HepG2 (cell line): ENCODE measurements around the gene NOP9. TPM values are rescaled to one million over a fixed set of nuclear protein-coding genes. Genes with fewer than 3 reads are reported as not detected.
A peak's percentile ranks its signal among the peaks of the same experiment; 100 is the strongest.

ENCODE experiments used
- ARNT ChIP-seq: fragments of 450-650 bp; IDR thresholded peaks from 2 replicates; pipeline ENCODE4 v1.6.1; 2017
- ATF3 ChIP-seq: sonication (generic); formaldehyde crosslinking; IDR thresholded peaks from 2 replicates; pipeline ENCODE4 v1.4.0; 2020; ENCODE audit warnings: missing genetic modification reagents
- CHCHD3 ChIP-seq: sonication (generic); formaldehyde crosslinking; IDR thresholded peaks from 2 replicates; pipeline ENCODE4 v1.8.0; 2022; ENCODE audit warnings: mild to moderate bottlenecking, missing genetic modification reagents, moderate library complexity
- GTF2F1 ChIP-seq: fragments of 150-350 bp; IDR thresholded peaks from 2 replicates; pipeline ENCODE4 v1.6.1; 2014; ENCODE audit warnings: low read length
- KAT8 ChIP-seq: IDR thresholded peaks from 2 replicates; pipeline ENCODE4 v1.6.1; 2016; ENCODE audit warnings: missing genetic modification reagents, missing compliant biosample characterization
- MAFG ChIP-seq: sonication (generic); formaldehyde crosslinking; IDR thresholded peaks from 2 replicates; pipeline ENCODE4 v1.5.1; 2020; ENCODE audit warnings: mild to moderate bottlenecking, missing genetic modification reagents
- MLXIP ChIP-seq: sonication (generic); formaldehyde crosslinking; IDR thresholded peaks from 2 replicates; pipeline ENCODE4 v1.9.0; 2021; ENCODE audit warnings: missing genetic modification reagents, borderline replicate concordance
- PPARG ChIP-seq: conservative IDR thresholded peaks from 2 replicates; pipeline ENCODE4 v1.6.1; 2016; ENCODE audit warnings: missing biosample characterization, missing genetic modification reagents
- RBAK ChIP-seq: sonication (generic); formaldehyde crosslinking; IDR thresholded peaks from 2 replicates; pipeline ENCODE4 v1.5.1; 2020; ENCODE audit warnings: mild to moderate bottlenecking, missing genetic modification reagents
- RORA ChIP-seq: sonication (generic); formaldehyde crosslinking; IDR thresholded peaks from 2 replicates; pipeline ENCODE4 v1.5.0; 2020; ENCODE audit warnings: mild to moderate bottlenecking, missing genetic modification reagents, moderate library complexity
- SRF ChIP-seq: IDR thresholded peaks from 2 replicates; pipeline ENCODE4 v1.6.1; 2011; ENCODE audit warnings: mild to moderate bottlenecking, low read depth, low read length, moderate library complexity
- TEAD3 ChIP-seq: optimal IDR thresholded peaks from 2 replicates; pipeline ENCODE3; 2016; ENCODE audit warnings: borderline replicate concordance
- ZNF24 ChIP-seq: fragments of 450-650 bp; IDR thresholded peaks from 2 replicates; pipeline ENCODE4 v1.6.1; 2017; ENCODE audit warnings: antibody characterized with exemption, mild to moderate bottlenecking
- ZNF256 ChIP-seq: sonication (generic); formaldehyde crosslinking; conservative IDR thresholded peaks from 2 replicates; pipeline ENCODE4 v1.4.0; 2020; ENCODE audit warnings: missing genetic modification reagents
- ZNF260 ChIP-seq: sonication (generic); formaldehyde crosslinking; IDR thresholded peaks from 2 replicates; pipeline ENCODE4 v1.4.0; 2020; ENCODE audit warnings: missing genetic modification reagents, low read depth, mild to moderate bottlenecking, borderline replicate concordance
- ZNF30 ChIP-seq: sonication (generic); formaldehyde crosslinking; IDR thresholded peaks from 2 replicates; pipeline ENCODE4 v1.5.0; 2020; ENCODE audit warnings: mild to moderate bottlenecking, missing genetic modification reagents
- ZNF510 ChIP-seq: sonication (generic); formaldehyde crosslinking; IDR thresholded peaks from 2 replicates; pipeline ENCODE4 v1.4.0; 2020; ENCODE audit warnings: low read depth, mild to moderate bottlenecking, missing genetic modification reagents
- ZSCAN29 ChIP-seq: sonication (generic); formaldehyde crosslinking; conservative IDR thresholded peaks from 2 replicates; pipeline ENCODE4 v1.4.0; 2020; ENCODE audit warnings: mild to moderate bottlenecking, missing genetic modification reagents
- polyA plus RNA-seq, 8 experiments: library from polyadenylated mRNA; depleted of rRNA in 3 of 8; stranded (reverse) in 7 of 8; unstranded in 1 of 8; fragments of >200 nt; fragmentation: Illumina TruSeq in 4 of 8; extraction: Trizol in 4 of 8; gene quantifications; 2 replicates each; pipeline versions ENCODE4 v1.2.1 to v1.2.3, GENCODE V29; 2011 to 2016; ENCODE audit warnings: low read depth in 4 of 8, missing spikeins in 1 of 8, mixed read lengths in 1 of 8; ENCODE audit not compliant: insufficient read depth in 1 of 8
- total RNA-seq, 5 experiments: library from RNA; depleted of rRNA; stranded (reverse); fragments of >200 nt; fragmentation: Illumina TruSeq; extraction: Trizol; gene quantifications; 2 replicates each; pipeline ENCODE4 v1.2.3, GENCODE V29; 2016; ENCODE audit warnings: low read depth in 1 of 5
- TF ChIP-seq, protein P1 (sequence below): sonication (generic); formaldehyde crosslinking; IDR thresholded peaks from 2 replicates; pipeline ENCODE4 v1.4.0; 2020; ENCODE audit warnings: mild to moderate bottlenecking, missing genetic modification reagents
- TF ChIP-seq, protein P2 (sequence below): sonication (generic); formaldehyde crosslinking; conservative IDR thresholded peaks from 2 replicates; pipeline ENCODE4 v1.8.1; 2023; ENCODE audit warnings: missing genetic modification reagents
- TF ChIP-seq, protein P3 (sequence below): sonication (generic); formaldehyde crosslinking; IDR thresholded peaks from 2 replicates; pipeline ENCODE4 v1.5.1; 2020; ENCODE audit warnings: missing genetic modification reagents, mild to moderate bottlenecking, borderline replicate concordance
- TF ChIP-seq, protein P4 (sequence below): sonication (generic); formaldehyde crosslinking; IDR thresholded peaks from 2 replicates; pipeline ENCODE4 v1.4.0; 2020; ENCODE audit warnings: missing genetic modification reagents
- TF ChIP-seq, protein P5 (sequence below): sonication (generic); formaldehyde crosslinking; IDR thresholded peaks from 2 replicates; pipeline ENCODE4 v1.4.0; 2020; ENCODE audit warnings: mild to moderate bottlenecking, missing genetic modification reagents

NOP9 gene
- total and polyA plus RNA-seq, 2 of the 13 experiments (the other 11 are each of a cell fraction or from before 2014, with no cell fraction given), result 24.5 to 61.6 TPM

DNA sequence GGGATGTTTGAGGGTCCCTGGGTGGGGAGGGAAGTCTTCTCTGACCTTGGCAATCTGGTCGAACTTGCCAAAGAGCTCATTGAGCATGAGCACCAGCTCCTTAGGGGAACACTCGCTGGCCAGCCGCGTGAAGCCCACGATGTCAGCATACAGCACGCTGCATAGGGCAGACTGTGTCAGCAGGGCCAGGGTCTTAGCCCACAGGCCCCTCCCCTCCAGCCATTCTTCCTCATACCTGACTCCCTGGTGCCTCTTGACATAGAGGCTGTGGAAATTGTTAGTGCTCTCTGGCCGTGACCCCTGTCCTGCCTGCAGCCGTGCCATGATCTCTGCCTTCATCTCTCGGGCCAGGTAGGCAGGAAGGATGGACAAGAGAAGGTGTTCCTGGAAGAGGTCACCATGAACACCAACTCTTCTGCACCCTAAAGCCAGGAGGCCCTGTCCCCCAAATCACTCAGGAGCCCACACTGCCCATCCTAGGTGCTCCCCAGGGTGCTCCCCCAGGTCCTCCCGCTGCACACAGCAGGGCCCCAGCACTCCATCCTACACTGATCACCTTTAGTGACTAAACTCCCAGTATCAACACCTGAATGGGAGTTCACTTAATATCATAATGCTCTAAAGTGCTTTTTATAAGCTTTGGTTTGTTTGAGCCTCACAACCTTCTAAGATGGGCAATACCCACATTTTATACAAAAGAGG, 31.5 kb downstream of the NOP9 start (continued):
- TF ChIP-seq CHCHD3 (CRISPR knock-in tag) (0 out of 2 replicates have a peak, but pooled peaks have one; percentile 24), ZNF24 (no peak), RBAK (CRISPR knock-in tag) (0 out of 2 replicates have a peak, but pooled peaks have one; percentile 19), MLXIP (CRISPR knock-in tag) (no peak), TEAD3 (CRISPR knock-in tag) (peak; percentile 14), ATF3 (CRISPR knock-in tag) (no peak), RORA (CRISPR knock-in tag) (no peak), ZNF30 (CRISPR knock-in tag) (0 out of 2 replicates have a peak, but pooled peaks have one; percentile 42), SRF (no peak), PPARG (CRISPR knock-in tag) (no peak), KAT8 (CRISPR knock-in tag) (no peak), GTF2F1 (no peak), ARNT (no peak), ZNF256 (CRISPR knock-in tag) (no peak), ZNF260 (CRISPR knock-in tag) (no peak), ZNF510 (CRISPR knock-in tag) (no peak), ZSCAN29 (CRISPR knock-in tag) (no peak), MAFG (CRISPR knock-in tag) (no peak)
- TF ChIP-seq, protein P1, sequence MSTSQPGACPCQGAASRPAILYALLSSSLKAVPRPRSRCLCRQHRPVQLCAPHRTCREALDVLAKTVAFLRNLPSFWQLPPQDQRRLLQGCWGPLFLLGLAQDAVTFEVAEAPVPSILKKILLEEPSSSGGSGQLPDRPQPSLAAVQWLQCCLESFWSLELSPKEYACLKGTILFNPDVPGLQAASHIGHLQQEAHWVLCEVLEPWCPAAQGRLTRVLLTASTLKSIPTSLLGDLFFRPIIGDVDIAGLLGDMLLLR (CRISPR knock-in tag), result no peak
- TF ChIP-seq, protein P2, sequence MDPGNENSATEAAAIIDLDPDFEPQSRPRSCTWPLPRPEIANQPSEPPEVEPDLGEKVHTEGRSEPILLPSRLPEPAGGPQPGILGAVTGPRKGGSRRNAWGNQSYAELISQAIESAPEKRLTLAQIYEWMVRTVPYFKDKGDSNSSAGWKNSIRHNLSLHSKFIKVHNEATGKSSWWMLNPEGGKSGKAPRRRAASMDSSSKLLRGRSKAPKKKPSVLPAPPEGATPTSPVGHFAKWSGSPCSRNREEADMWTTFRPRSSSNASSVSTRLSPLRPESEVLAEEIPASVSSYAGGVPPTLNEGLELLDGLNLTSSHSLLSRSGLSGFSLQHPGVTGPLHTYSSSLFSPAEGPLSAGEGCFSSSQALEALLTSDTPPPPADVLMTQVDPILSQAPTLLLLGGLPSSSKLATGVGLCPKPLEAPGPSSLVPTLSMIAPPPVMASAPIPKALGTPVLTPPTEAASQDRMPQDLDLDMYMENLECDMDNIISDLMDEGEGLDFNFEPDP (CRISPR knock-in tag), result 0 out of 2 replicates have a peak, but pooled peaks have one; percentile 87
- TF ChIP-seq, protein P3, sequence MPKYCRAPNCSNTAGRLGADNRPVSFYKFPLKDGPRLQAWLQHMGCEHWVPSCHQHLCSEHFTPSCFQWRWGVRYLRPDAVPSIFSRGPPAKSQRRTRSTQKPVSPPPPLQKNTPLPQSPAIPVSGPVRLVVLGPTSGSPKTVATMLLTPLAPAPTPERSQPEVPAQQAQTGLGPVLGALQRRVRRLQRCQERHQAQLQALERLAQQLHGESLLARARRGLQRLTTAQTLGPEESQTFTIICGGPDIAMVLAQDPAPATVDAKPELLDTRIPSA (CRISPR knock-in tag), result no peak
- TF ChIP-seq, protein P4, sequence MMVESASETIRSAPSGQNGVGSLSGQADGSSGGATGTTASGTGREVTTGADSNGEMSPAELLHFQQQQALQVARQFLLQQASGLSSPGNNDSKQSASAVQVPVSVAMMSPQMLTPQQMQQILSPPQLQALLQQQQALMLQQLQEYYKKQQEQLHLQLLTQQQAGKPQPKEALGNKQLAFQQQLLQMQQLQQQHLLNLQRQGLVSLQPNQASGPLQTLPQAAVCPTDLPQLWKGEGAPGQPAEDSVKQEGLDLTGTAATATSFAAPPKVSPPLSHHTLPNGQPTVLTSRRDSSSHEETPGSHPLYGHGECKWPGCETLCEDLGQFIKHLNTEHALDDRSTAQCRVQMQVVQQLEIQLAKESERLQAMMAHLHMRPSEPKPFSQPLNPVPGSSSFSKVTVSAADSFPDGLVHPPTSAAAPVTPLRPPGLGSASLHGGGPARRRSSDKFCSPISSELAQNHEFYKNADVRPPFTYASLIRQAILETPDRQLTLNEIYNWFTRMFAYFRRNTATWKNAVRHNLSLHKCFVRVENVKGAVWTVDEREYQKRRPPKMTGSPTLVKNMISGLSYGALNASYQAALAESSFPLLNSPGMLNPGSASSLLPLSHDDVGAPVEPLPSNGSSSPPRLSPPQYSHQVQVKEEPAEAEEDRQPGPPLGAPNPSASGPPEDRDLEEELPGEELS, result no peak
- TF ChIP-seq, protein P5, sequence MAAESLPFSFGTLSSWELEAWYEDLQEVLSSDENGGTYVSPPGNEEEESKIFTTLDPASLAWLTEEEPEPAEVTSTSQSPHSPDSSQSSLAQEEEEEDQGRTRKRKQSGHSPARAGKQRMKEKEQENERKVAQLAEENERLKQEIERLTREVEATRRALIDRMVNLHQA (CRISPR knock-in tag), result no peak
